ENCODE results near the gene ISOC2. TPM values are rescaled to one million over a fixed set of nuclear protein-coding genes. Genes with fewer than 3 reads are reported as not detected.

ISOC2 gene
- total and polyA plus RNA-seq, 4 experiments from 2014 or later: 9.9 to 29.4 (median 19.2) TPM

- DNase-seq: no peak
- Mint-ChIP-seq H3K9me3 (no peaks in the 10 kb centered on the region), H3K4me3 (peak overlapping the region; percentile 73 to 81 (median 78)), H3K27me3 (peaks cover 0 to 2% of the 10 kb centered on the region in 2 donors), H3K36me3 (peaks cover 0 to 1% of the 10 kb centered on the region in 2 donors), H3K4me1 (peaks cover 3 to 11% (median 5%) of the 10 kb centered on the region in 4 donors), H3K27ac (peak overlapping the region; percentile 62 to 98 (median 91))
- intact Hi-C loops (cut with micrococcal nuclease): loop anchor here (1.0 kb wide), 1 partner anchor 9 kb away; the partner anchor contains the start of gene ZNF628
- Histone ChIP-seq H3K9me3 (ENCODE audit: control insufficient read depth in 1 of 2, low read length in 2 of 2) (no peaks in the 10 kb centered on the region), H3K36me3 (ENCODE audit: insufficient read depth, low read length) (no peaks in the 10 kb centered on the region), H3K4me3 (ENCODE audit: low read length in 2 of 2) (peak overlapping the region in 1 of 2 donors; percentile 68), H3K27ac (ENCODE audit: low read depth, low read length) (peak overlapping the region; percentile 59), H3K27me3 (ENCODE audit: insufficient read depth, low read length) (no peaks in the 10 kb centered on the region), H3K4me1 (ENCODE audit: insufficient read depth, low read length) (peaks cover 13% of the 10 kb centered on the region)
- ChIA-PET POLR2A (ENCODE audit: partially characterized antibody) (interaction anchor here (0.7 to 4.9 kb wide), 5 partner anchors 9 to 226 kb away, joined by 3 to 36 read pairs (median 4); partner anchors contain the start of genes FIZ1, ISOC2 and ZNF628), CTCF (ENCODE audit: partially characterized antibody) (interaction anchor here (1.0 to 1.7 kb wide), 6 partner anchors 8 to 146 kb away, joined by 3 to 11 read pairs (median 4); no protein-coding TSS in a partner anchor)
These were observed 24.1 kb upstream of the ISOC2 start for GRCh38 chr19:55485439-55486011.

- DNase-seq: peak; percentile 60 to 72 (median 72)
- intact Hi-C loops (cut with micrococcal nuclease): loop anchor here (1.0 kb wide), 1 partner anchor 9 kb away; the partner anchor contains the start of gene ZNF628
- H3K27ac ChIP-seq (ENCODE audit: low read depth, low read length): peak within 1 kb of the TSS; percentile 59
These were observed 23.4 kb upstream of the ISOC2 start, which contains the start of gene NAT14 for GRCh38 chr19:55484593-55485438. Gene NAT14 (plus strand): TSS chr19:55485188. CDS start chr19:55485709, 521 bp downstream.

GRCh38 chr19:55483706-55484592 lies 22.5 kb upstream of the ISOC2 start:
- CTCF ChIA-PET (ENCODE audit: partially characterized antibody): interaction anchor here (0.9 to 1.7 kb wide), 4 partner anchors 16 to 142 kb away, joined by 3 to 11 read pairs (median 10); no protein-coding TSS in a partner anchor
- POLR2A ChIA-PET (ENCODE audit: partially characterized antibody): interaction anchor here (1.2 to 4.9 kb wide), 2 partner anchors 8 to 22 kb away, joined by 7 to 36 read pairs; partner anchors contain the start of genes ISOC2 and ZNF628
- Histone ChIP-seq H3K27me3 (ENCODE audit: insufficient read depth, low read length) (no peaks in the 10 kb centered on the region), H3K4me1 (ENCODE audit: insufficient read depth, low read length) (peaks cover 13% of the 10 kb centered on the region), H3K4me3 (ENCODE audit: low read length in 2 of 2) (peak overlapping the region in 1 of 2 donors; percentile 68), H3K27ac (ENCODE audit: low read depth, low read length) (peak overlapping the region; percentile 59), H3K9me3 (ENCODE audit: control insufficient read depth in 1 of 2, low read length in 2 of 2) (no peaks in the 10 kb centered on the region), H3K36me3 (ENCODE audit: insufficient read depth, low read length) (no peaks in the 10 kb centered on the region)
- Mint-ChIP-seq H3K9me3 (no peaks in the 10 kb centered on the region), H3K27ac (peak overlapping the region in 2 of 7 donors; percentile 67 to 98), H3K36me3 (peaks cover 9 to 10% of the 10 kb centered on the region in 2 donors), H3K27me3 (peaks cover 0 to 2% of the 10 kb centered on the region in 2 donors), H3K4me1 (peaks cover 9 to 21% (median 13%) of the 10 kb centered on the region in 4 donors), H3K4me3 (peak overlapping the region in 7 of 8 donors; percentile 40 to 79 (median 66))
- intact Hi-C loops (cut with micrococcal nuclease): no loop called here
- peak in 1 of 5 donors; percentile 26 for DNase-seq

More at GRCh38 chr19:55484593-55485438, 23.4 kb upstream of the ISOC2 start, which contains the start of gene NAT14:
- Histone ChIP-seq H3K27me3 (ENCODE audit: insufficient read depth, low read length) (no peaks in the 10 kb centered on the region), H3K4me3 (ENCODE audit: low read length in 2 of 2) (peak within 1 kb of the TSS in 1 of 2 donors; percentile 68), H3K36me3 (ENCODE audit: insufficient read depth, low read length) (no peaks in the 10 kb centered on the region), H3K4me1 (ENCODE audit: insufficient read depth, low read length) (peaks cover 13% of the 10 kb centered on the region), H3K9me3 (ENCODE audit: control insufficient read depth in 1 of 2, low read length in 2 of 2) (no peaks in the 10 kb centered on the region)
- peak within 1 kb of the TSS; percentile 67 to 98 (median 91) for H3K27ac Mint-ChIP-seq
- H3K9me3 Mint-ChIP-seq: no peaks in the 10 kb centered on the region
- peaks cover 5 to 13% (median 7%) of the 10 kb centered on the region in 4 donors for H3K4me1 Mint-ChIP-seq
- ChIA-PET CTCF (ENCODE audit: partially characterized antibody) (interaction anchor here (0.9 to 1.7 kb wide), 4 partner anchors 11 to 141 kb away, joined by 3 to 11 read pairs (median 7); no protein-coding TSS in a partner anchor), POLR2A (ENCODE audit: partially characterized antibody) (interaction anchor here (0.7 to 4.9 kb wide), 5 partner anchors 8 to 225 kb away, joined by 3 to 36 read pairs (median 4); partner anchors contain the start of genes FIZ1, ISOC2 and ZNF628)
- peaks cover 0 to 2% of the 10 kb centered on the region in 2 donors for H3K27me3 Mint-ChIP-seq
- H3K36me3 Mint-ChIP-seq: peaks cover 2 to 3% of the 10 kb centered on the region in 2 donors
- peak within 1 kb of the TSS; percentile 73 to 81 (median 78) for H3K4me3 Mint-ChIP-seq

- intact Hi-C loops (cut with micrococcal nuclease): no loop called here
- ChIA-PET POLR2A (ENCODE audit: partially characterized antibody) (no interaction called here), CTCF (ENCODE audit: partially characterized antibody) (interaction anchor here (0.7 to 1.5 kb wide), 2 partner anchors 15 to 21 kb away, joined by 3 to 10 read pairs; no protein-coding TSS in a partner anchor)
- Histone ChIP-seq H3K27ac (ENCODE audit: low read depth, low read length) (no peak overlapping the region), H3K9me3 (ENCODE audit: control insufficient read depth in 1 of 2, low read length in 2 of 2) (no peaks in the 10 kb centered on the region), H3K4me3 (ENCODE audit: low read length in 2 of 2) (no peak overlapping the region), H3K36me3 (ENCODE audit: insufficient read depth, low read length) (no peaks in the 10 kb centered on the region), H3K27me3 (ENCODE audit: insufficient read depth, low read length) (no peaks in the 10 kb centered on the region), H3K4me1 (ENCODE audit: insufficient read depth, low read length) (peaks cover 16% of the 10 kb centered on the region)
- Mint-ChIP-seq H3K9me3 (no peaks in the 10 kb centered on the region), H3K27ac (no peak overlapping the region), H3K4me3 (no peak overlapping the region), H3K27me3 (peaks cover 0 to 2% of the 10 kb centered on the region in 2 donors), H3K4me1 (peaks cover 13 to 28% (median 20%) of the 10 kb centered on the region in 4 donors), H3K36me3 (peaks cover 13 to 14% of the 10 kb centered on the region in 2 donors)
- peak in 1 of 5 donors; percentile 32 for DNase-seq
These were observed 21.7 kb upstream of the ISOC2 start for GRCh38 chr19:55482967-55483705.

- H3K27ac Mint-ChIP-seq: no peak overlapping the region
- H3K9me3 Mint-ChIP-seq: no peaks in the 10 kb centered on the region
- CTCF ChIA-PET (ENCODE audit: partially characterized antibody): interaction anchor here (0.7 to 1.5 kb wide), 2 partner anchors 14 to 22 kb away, joined by 3 to 10 read pairs; no protein-coding TSS in a partner anchor
- POLR2A ChIA-PET (ENCODE audit: partially characterized antibody): no interaction called here
- H3K9me3 ChIP-seq (ENCODE audit: control insufficient read depth in 1 of 2, low read length in 2 of 2): no peaks in the 10 kb centered on the region
- H3K27me3 Mint-ChIP-seq: no peaks in the 10 kb centered on the region
- peaks cover 13 to 14% of the 10 kb centered on the region in 2 donors for H3K36me3 Mint-ChIP-seq
- H3K36me3 ChIP-seq (ENCODE audit: insufficient read depth, low read length): no peaks in the 10 kb centered on the region
- intact Hi-C loops (cut with micrococcal nuclease): no loop called here
- no peak overlapping the region for H3K4me3 ChIP-seq (ENCODE audit: low read length in 2 of 2)
- no peaks in the 10 kb centered on the region for H3K27me3 ChIP-seq (ENCODE audit: insufficient read depth, low read length)
- H3K27ac ChIP-seq (ENCODE audit: low read depth, low read length): no peak overlapping the region
- H3K4me3 Mint-ChIP-seq: no peak overlapping the region
- peaks cover 19 to 34% (median 26%) of the 10 kb centered on the region in 4 donors for H3K4me1 Mint-ChIP-seq
- H3K4me1 ChIP-seq (ENCODE audit: insufficient read depth, low read length): peaks cover 24% of the 10 kb centered on the region
- DNase-seq: peak in 1 of 5 donors; percentile 37
These were observed 20.9 kb upstream of the ISOC2 start for GRCh38 chr19:55482156-55482961.
